ENCODE data around the gene CPEB1.
"Not testable (repeated sequence)": the region's sequence is repeated elsewhere in the genome, so short reads cannot be mapped to it uniquely, and the experiment has no call there.

The CPEB1 gene

DNA sequence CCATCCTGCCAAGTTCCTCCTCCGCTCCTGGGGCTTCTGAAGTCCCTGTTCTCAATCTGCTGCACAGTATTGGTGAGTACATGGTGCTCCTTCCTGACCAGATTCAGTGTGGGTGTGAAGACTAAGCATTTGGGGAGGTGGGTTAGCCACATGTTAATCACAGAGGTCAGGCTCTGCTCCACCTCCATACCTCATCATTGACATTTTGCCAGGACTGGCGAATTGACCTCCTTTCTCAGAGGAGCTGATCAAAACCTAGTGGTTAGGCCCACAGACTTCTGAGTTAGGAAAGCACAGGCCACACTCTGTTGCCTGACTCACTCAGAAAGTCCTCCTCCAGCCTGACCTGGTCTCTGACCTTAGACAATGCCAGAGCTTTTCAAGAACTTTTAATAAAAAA, 98.5 kb downstream of the CPEB1 start:
- no peak for DNase-seq (ENCODE audit: low read depth in 1 of 2, low spot score in 1 of 2)

DNA sequence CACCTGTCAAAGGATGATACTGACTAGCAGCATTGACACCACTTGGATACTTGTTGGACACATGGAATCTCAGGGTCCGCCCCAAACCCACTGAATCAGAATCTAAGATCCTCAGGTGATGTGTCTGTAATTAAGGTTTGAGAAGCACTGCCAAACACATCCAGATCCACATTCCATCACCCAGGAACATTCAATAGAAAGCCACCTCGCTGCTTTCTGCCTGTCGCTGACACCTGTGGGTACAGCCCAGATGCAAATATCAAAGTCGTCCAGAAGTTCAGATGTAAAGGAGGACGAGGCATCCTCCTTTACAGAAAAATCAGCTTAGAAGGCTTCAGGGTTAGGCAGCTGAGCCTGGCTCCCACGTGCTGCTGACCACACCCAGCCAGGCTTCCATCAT, 101.7 kb downstream of the CPEB1 start:
- no peak for DNase-seq (ENCODE audit: low read depth in 1 of 2, low spot score in 1 of 2)

DNA sequence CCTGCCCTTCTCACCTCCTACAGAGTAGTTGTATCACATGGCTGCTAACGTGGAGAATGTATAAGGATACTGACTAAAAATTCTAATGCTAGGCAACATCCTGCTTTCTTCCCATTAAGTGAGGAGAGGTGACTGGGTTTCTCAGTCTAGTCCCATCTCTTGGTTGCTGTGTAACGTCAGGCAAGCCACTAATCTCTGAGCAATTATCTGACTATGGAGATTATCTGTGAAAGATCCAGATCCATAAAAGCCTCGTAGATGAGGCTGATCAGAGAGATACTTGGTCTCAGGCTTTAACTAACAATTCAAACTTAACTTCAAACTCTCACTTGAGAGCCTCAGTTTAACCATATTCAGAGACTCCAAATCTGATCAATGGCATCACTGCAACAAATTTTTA, 102.2 kb downstream of the CPEB1 start:
- no peak for DNase-seq (ENCODE audit: low read depth in 1 of 2, low spot score in 1 of 2)

- no peak for DNase-seq (ENCODE audit: low read depth in 1 of 2, low spot score in 1 of 2)
Observed at GRCh38 chr15:82544431-82544830, 102.7 kb downstream of the CPEB1 start.

- DNase-seq (ENCODE audit: low read depth in 1 of 2, low spot score in 1 of 2): no peak
Observed at GRCh38 chr15:82543160-82543559, 104.0 kb downstream of the CPEB1 start.

DNA sequence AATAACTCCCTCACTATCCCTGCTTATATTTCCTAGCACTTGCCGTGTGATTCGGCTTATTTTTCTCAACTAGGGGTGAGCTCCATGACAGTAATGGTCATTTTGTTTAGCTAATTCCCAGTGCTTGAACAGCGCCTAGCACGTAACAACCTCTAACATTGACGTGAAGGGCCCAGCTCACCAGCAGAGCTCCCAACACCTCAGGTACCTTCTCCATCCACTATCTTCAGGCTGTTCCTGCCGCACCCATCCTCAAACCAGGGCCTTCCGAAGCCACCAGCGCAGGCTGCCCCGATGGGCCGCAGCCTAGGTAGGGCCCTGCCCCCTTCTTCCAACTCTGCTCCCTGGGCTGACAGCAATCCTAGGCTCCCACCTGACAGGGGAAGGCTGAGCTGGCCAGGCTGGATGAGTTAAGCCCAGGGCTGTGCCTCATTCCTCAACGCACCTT, 106.2 kb downstream of the CPEB1 start:
- no peak for DNase-seq (ENCODE audit: low read depth in 1 of 2, low spot score in 1 of 2)

DNA sequence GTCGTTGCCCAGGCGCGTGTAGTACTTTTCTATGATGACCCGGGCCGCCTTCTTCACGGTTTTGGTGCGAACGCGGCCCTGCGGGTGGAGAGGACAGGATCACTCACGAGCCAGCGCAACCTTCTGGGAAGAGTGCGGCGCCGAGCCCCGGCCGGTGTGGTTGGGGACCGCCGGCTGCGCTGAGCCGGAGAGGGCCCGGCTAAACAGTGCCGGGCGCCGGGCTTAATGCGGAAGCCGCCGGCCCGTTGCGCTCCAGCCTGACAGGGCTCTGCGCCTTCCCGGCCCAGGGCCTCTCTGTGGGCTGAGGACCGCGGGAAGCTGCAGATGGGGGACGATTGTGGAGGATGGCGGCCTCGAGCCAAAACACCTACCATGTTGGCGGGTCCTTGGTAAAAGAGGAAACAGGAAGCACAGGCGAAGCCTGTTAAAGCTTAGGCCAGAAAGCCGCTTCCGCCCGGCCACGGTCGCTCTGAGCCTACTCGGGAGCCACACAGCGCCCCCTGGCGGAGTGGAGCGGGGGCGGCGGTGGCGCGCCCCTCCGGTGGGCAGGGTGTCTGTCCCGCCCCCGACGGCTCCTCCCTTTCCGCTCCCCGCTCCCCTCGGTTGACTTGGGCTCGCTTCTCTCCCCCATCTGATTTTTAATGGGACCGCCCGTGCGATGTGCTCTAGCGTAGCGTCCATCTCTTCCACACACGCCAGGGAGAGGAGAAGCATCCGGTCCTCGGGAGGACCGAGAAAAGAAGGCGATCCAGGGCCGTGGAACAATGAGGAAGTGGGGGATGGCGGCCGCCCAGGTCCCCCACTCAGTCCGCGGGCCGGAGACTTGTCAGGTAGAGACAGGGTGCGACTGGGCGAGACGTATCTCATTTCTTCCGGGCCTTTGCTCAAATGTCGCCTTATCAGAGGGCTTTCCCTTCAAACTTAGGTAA, 106.8 kb downstream of the CPEB1 start, which contains the start of gene RPS17:
RPS17 (minus strand) TSS at position 403 of the 929 bp plus-strand sequence; CDS start at position 374, 29 bp downstream.
- DNase-seq (ENCODE audit: low read depth in 1 of 2, low spot score in 1 of 2): peak; percentile 98 to 99

- no peak for DNase-seq (ENCODE audit: low read depth in 1 of 2, low spot score in 1 of 2)
Observed at GRCh38 chr15:82539691-82540054, 107.5 kb downstream of the CPEB1 start.

DNA sequence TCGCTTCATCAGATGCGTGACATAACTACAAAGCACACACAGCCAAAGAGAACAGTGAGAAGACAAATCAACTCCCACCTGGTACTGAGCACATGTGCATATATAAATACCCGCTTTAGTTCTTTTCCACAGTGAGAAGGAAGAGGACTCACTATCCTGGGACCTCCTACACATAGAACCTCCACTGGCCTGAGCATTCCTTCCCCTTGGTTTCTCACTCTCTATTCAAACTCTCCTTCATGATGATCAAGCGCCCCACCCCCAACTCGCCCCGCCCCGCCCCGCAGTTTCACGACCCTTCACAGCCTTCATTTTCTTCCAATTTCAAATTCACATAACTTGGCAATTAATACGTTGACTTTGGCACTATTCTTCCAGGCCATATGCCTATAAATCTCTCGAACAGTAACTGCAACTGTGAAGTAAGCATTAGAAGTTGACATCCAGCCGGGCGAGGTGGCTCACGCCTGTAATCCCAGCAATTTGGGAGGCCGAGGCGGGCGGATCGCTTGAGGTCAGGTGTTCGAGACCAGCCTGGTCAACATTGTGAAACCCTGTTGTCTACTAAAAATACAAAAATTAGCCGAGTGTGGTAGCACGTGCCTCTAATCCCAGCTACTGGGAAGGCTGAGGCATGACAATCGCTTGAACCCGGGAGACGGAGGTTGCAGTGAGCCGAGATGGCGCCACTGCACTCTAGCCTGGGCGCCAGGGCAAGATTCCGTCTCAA, 108.0 kb downstream of the CPEB1 start:
- DNase-seq (ENCODE audit: low read depth in 1 of 2, low spot score in 1 of 2): no peak

- DNase-seq (ENCODE audit: low read depth in 1 of 2, low spot score in 1 of 2): no peak
Observed at GRCh38 chr15:82537351-82537908, 109.7 kb downstream of the CPEB1 start.

DNA sequence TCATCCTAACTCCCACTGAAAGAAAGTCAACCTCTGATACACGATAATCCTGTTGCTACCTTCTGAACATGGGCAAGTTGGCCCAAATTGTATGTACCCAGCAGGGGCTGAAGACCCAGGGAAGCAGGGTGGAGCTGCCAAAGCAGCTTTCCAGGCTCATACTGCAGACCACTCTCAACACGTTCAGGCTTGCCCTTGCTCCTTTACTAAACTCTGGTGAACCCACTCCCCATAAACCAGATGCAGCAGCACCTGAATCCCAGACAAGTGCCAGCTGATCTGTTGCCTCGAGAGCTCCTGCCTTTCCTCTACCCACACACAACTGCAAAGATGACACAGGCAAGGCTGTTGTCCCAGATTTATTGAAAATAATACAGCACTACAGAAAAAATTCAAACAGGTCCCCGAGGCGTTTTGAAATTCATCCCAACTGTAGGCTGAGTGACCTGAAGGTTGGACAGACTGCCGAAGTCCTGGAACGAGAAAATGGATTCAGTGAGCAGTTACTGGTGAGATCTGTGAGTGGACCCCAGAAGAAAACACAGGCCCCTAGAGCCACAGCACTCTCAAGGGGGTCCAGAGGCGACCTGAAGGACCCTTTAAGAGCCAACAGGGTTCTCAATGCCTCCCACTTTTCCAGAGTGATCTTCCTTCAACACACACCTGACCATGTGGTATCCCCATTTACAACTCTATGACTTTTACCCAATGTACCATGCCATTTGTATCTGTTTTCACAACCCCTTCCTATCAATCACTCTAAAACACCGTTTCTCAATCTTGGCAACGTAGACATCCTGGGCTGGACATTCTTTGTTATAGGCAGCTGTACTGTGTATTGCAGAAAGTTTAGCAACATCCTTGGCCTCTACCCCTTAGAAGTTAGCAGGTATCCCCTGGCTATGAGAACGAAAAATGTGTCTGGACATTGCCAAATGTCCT, 110.5 kb downstream of the CPEB1 start:
- DNase-seq (ENCODE audit: low read depth in 1 of 2, low spot score in 1 of 2): no peak

DNA sequence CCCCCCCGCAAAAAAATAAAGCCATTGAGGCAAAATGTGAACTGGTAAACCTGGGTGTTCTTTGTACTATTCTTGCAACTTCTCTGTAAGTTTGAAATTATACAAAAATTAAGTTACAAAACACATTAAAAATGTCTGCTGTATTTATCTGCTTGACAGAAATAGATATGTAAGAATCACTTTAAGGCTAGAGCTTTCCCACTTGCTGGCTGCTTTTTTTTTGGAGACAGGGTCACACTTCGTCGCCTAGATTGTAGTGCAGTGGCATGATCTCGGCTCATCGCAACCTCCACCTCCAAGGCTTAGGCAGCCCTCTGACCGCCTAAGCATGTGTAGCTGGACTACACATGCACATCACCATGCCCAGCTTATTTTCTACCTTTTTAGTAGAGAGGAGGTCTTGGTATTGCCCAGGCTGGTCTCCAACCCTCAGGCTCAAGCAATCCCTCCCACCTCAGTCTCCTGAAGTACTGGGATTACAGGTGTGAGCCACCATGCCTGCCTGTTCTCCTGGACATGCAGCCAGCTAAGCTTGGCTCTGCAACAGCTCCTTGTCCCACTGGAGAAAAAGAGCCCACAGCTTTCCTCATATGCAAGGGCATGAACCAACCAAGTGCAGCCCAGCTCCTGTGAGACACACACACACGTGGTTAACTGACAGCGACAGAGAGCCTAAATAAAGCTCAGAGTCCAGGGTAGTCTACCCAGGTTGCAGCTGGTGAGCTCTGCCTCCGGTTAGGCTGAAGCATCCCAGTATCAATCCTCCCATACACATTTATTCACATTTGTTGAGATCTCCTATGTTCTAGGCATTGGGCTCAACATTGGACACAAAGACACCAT, 111.4 kb downstream of the CPEB1 start:
- DNase-seq (ENCODE audit: low read depth in 1 of 2, low spot score in 1 of 2): no peak

GRCh38 chr15:82535151-82535550, 112.0 kb downstream of the CPEB1 start:
- not testable (repeated sequence) for DNase-seq (ENCODE audit: low read depth in 1 of 2, low spot score in 1 of 2)

- not testable (repeated sequence) for DNase-seq (ENCODE audit: low read depth in 1 of 2, low spot score in 1 of 2)
Observed at GRCh38 chr15:82534457-82534861, 112.7 kb downstream of the CPEB1 start.

- DNase-seq (ENCODE audit: low read depth in 1 of 2, low spot score in 1 of 2): no peak
Observed at GRCh38 chr15:82533801-82534200, 113.4 kb downstream of the CPEB1 start.

GRCh38 chr15:82532991-82533481, 114.1 kb downstream of the CPEB1 start:
- no peak for DNase-seq (ENCODE audit: low read depth in 1 of 2, low spot score in 1 of 2)

- no peak for DNase-seq (ENCODE audit: low read depth in 1 of 2, low spot score in 1 of 2)
Observed at GRCh38 chr15:82532383-82532990, 114.7 kb downstream of the CPEB1 start.

GRCh38 chr15:82531496-82532382, 115.4 kb downstream of the CPEB1 start:
- no peak for DNase-seq (ENCODE audit: low read depth in 1 of 2, low spot score in 1 of 2)

All from activated T-helper 1 cell treated with anti-CD3 and anti-CD28 coated beads, Interleukin-2, amount 50 U/mL, for 16 hours (primary cell).